GM18517 (cell line): ENCODE results near the gene GGT6.

ENCODE experiments used
- ATAC-seq: cut with Tn5 transposase; IDR thresholded peaks from one replicate; pipeline ENCODE4 v1.9.1; 2021; ENCODE audit warnings: mild to moderate bottlenecking, moderate library complexity; ENCODE audit not compliant: unreplicated experiment

The GGT6 gene

DNA sequence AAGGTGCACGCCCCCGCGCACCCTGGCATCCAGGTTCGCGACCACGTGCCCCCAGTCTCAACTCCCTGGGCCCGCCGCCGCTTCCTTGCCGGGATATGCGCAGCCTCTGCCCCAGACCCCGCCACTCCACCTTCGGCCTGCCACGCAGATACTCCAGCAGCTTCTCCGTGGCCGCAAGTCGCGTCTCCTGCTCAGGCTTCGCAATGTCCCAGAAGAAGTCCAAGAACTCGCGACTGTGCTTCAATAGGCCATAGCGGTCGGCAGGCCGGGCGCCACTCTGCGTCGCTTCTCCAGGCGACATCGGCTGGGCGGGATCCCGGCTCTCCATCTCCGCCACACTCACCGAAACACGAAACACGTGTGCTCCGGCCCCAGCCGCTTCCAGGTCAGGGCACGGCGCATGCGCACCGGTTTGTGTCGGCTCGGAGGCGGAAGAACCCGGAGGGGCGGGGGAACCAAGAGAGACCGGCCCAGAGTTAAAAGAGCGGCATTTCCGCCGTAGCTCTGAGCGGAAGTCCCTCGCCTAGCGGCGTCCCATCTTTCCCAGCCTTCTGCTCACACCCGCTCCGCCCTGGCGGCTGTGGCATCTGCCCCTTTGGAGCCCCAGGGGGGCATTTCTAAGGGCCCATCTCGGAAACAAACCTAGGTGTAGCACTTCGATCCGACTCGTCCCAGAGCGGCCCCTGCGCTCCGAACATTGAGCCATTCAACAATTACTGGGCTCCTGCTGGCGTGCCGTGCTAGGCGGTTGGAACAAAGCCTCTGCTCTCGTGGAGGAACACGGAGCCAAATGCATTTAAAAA is 5.2 kb downstream of the GGT6 start, which contains the start of gene MYBBP1A:
Gene MYBBP1A, minus strand, starts transcription at position 388 of the 803 bp plus-strand sequence. Its CDS starts 60 bp downstream, at position 328.
- ATAC-seq, result peak; percentile 74

DNA sequence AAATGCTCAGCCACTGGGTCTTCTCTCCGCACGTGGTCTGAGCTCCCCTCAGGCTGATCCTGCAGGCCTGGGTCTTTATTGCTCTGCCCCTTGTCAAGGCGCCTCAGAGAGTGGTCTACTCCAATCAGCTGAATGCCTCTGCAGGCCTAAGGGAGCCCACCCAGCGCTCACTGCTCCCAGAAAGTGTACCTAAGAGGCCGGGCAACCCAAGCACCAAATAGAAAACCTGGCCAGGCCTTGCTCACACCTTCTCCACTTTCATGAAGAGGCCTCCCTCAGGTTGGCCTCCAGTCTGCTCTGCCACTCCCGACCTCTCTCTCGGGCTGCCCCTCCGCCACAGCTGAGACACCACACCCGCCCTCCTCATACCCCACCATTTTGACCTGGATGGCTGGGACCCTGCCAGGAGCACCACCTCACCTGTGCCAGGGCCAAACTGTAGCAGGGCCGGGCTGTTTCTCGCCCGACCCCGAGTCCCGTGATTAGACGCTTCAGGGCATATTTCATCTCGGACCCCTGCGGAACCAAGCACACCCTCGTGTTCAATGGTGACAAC is 5.9 kb downstream of the GGT6 start:
- no peak for ATAC-seq

DNA sequence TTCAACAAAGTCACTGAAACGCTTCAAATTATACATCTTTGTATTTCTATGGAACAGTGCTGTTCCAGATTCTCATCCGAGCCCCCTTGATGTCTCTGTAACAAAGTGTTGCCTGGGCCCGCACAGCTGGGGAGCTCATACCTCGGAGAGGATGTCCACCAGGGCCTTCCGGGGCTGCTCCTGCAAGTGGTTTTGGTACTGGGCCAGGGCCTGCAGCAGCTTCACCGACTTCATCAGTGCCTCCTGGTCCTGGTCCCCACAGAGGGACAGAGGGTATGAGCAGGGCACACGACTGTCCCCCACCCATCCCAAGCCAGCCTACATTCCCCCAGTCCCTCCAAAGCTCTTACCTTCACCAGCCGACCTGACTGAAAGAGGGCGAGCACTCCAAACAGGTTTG is 6.7 kb downstream of the GGT6 start:
- no peak for ATAC-seq

DNA sequence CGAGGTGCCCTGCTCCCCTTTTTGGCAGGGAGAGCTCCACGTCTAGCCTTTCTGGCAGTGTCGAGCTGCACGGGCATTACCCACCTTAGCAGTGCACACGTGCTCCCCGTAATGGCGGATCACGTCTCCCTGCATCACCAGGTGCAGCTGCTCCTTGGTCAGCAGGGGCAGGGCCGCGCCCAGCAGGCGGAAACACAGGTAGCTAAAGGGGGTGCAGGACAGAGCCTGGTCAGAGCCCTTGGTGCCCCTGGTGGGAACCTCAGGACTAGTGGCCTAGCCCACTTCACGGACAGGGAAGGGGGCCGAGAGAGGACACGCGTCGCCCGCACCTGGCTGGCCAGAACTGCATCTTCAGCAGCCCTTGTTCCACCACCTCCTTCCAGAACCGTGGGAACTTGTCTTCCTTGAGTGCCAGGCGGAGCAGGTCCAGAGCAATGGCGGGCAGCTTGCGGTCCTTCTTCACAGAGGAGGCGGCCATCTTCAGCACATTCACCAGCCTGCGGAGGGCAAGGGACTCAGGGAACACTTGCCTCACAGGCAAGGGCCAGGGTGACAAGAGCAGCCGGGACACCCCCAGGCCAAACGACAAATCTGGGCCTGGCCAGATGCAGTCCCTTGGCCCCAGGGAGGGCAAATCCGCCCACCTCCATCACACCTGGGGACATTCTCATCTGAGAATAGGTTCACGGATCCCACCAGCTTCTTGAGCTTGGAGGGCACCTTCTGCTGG is 8.4 kb downstream of the GGT6 start:
- no peak for ATAC-seq

DNA sequence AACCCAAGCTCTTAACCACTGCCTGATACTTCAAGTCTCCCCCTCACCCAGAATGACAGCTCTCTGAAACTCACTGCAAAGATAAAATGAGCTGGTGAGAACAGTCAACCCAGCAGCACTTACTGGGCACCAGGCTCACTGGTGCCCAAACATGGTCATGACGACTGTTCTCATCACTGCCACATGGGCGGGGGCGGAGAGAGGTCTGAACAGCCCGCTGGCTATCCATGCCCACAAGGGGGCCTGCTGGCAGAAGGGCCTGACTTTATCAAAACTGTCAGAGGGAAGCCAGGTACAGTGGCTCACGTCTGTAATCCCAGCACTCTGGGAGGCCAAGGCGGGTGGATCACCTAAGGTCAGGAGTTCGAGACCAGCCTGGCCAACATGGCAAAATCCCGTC is 9.2 kb downstream of the GGT6 start:
- ATAC-seq, result no peak

DNA sequence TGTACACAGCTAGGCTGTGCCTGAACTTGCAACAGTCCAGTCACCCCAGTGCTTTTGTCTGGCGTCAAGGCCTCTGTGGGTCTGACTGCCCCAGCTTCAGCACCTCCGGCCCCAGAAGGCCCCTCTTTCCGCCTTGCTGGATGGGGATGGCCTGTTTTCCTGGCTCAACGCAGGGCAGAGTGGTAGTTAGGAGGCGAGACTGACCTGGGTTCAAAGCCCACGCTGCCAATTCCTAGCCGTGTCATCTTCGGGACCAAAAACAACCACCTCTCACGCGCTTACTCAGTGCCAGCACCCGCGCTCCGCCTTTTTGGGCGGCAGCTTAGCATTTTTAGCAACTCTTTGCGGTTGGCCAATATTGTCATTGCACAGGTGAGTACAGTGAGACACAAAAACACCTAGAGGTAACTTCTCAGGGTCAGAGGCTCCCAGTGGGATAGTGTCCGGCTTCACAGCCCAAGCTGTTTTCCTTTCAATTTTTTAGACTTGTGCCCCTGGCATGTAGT is 9.8 kb downstream of the GGT6 start:
- ATAC-seq, result no peak

DNA sequence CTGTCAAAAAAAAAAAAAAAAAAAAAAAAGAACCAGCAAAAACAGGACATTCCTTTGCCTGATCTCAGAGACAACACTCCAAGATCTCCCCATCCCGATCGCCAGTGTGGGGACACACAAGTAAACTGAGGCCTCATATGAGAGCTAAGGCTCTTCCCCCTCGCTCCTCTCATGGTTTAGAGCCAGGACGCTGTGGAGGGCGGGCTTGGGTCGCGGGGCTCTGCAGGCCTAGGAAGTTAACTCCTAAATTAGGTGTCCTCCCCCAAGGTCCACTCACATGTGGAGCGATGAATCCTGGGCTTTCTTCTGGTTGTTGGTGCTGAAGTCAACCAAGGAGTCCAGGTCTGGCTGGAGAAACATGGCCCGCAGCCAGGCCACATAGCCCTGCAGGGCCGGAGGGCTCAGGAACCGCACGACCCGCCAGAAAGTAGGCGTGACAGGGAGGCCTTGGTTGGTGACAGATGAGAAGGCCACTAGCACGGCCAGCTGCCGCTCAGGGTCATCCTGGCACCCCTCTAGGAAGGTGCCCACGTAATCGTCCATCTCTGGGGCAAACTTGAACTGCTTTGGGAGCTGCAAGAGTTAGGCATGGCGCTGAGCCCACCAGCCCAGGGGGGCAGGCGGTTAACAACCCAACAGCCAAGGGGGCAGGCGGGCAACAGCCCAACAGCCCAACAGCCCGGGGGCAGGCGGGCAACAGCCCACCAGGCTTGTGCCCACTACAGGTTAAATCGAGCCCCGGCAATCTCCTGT is 10.4 kb downstream of the GGT6 start:
- no peak for ATAC-seq

DNA sequence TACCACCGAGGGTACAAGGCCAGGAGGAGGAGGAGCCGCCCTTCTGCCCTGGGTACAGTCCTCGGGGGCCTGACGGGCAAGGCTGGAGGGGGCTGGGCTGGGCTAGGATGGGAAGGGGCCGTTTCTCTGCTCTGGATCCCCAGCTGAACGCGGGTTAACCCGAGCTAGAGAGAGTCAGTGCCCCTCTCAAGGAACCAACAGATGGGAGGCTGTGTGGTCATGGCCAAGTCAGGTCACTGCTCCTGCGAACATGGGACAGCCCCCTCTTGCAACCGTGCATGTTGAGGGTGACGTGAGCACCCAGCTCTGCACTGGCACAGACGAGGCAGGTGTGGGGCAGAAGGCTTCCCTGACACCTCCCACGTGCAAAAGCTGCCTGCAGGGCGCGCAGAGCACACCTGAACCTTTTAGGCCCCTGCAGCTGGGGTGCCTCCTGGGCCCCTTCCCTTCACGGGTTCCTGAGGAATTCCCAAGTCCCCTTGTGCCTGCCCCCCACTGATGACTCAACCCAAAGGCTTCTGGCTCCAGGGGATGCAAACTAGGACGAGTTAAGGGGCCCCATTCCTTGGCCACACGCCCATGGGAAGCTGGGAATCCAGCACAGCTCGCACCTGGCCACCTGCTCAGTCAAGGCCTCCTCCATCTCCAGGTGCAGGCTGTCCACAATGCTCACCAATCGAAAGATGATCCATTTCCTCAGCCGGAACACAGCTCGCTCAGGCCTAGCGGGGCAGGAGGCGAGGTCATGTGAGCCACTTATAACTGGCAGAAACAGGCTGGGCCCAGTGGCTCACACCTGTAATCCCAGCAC is 11.5 kb downstream of the GGT6 start:
- ATAC-seq, result no peak

DNA sequence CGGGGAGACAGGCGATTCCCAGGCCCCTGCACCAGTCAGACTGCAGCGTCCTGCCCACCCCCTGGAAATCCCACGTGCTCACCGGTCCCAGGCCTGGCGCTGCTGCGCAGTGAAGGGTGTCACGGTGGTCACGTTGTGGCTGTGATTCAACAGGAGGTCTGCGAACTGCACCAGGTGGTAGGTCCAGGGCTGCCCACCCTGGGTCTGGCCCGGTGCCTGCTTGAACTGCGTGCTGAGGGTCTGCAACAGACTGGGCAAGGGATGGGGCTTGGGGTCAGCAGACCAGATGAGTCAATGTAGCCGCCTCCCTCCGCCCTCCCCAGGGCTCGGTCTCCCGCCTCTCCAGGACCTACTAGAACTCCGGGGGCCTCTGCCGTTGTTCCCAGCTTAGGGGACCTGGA is 12.3 kb downstream of the GGT6 start:
- no peak for ATAC-seq

DNA sequence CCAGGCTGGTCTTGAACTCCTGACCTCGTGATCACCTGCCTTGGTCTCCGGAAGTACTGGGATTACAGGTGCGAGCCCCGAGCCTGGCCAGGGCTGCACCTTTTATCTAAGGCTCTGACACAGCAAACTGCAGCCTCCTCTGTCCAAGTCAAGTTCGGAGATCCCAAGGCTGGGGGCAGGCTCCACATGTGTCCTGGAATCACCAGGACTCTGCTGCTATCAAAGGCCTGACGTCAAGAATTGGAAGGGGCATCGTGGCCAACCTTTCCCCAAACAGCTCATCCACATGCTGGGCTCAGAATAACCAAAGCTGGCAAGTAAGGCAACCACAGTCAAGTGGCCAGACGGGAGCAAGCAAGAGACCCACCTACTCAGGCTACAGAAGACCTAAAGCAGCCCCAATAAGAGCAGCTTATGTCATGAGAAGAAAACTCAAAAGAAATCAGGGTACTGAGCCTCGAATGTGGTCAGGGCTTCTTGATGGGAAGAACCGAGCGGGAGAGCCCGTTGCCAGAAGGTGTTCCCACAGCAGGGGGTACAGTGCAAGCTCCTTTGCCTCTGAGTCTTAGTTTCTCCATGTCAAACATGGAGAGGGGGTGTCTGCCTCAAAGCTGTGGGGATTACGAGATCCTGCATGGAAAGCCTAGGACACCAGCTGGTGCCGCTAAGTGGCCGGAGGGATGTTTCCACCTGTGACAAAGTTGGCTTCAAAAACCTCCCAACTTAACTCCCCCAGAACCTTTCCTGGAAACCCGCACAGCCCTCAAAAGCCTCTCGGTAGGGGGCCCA is 13.1 kb downstream of the GGT6 start:
- no peak for ATAC-seq

DNA sequence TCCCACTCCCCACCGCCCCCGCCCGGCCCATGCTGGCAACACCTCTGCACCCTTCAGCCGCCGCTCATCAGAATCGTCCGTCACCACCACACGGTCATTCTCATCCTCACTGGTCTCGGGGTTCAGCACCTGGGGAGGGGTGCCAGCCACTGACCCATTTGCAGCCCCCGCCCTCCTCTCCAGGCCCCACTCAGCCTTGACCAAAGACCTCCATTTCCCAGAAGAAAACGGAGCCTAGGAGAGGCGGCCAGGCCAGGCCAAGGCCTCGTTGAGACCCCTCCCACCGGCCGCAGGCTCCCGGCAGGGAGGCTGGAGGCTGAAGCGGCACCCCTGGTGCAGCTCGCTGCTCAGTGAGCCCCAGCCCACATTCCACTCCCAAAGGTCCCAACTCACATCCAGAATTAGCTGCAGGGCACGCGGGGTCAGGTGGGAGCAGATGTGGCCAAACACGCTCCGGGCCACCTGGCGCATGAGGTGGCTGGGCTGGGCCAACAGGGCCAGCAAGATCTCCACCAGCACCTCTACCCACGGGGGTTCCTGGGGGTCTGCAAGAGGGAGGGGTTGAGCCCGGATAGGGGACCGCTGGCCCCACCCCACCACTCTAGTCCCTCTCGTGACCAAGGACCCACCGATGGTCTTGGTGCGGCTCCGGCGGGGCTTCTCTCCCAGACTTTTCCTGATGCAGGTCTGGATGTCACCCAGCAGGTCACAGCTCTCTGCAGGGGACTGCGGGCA is 15.0 kb downstream of the GGT6 start:
- ATAC-seq, result no peak

DNA sequence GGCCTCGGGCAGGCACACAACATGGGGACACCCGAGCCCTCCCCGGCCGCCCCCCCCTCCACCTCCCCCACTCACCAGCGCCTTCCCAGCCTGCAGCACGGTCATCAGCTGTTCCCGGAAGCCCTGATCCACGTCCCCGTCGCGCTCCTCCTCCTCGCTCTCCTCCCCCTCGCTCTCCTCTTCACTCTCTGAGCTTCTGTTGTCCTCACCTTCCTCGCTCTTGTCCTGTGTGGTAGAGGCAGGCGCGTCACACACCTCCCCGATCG is 15.5 kb downstream of the GGT6 start:
- no peak for ATAC-seq

DNA sequence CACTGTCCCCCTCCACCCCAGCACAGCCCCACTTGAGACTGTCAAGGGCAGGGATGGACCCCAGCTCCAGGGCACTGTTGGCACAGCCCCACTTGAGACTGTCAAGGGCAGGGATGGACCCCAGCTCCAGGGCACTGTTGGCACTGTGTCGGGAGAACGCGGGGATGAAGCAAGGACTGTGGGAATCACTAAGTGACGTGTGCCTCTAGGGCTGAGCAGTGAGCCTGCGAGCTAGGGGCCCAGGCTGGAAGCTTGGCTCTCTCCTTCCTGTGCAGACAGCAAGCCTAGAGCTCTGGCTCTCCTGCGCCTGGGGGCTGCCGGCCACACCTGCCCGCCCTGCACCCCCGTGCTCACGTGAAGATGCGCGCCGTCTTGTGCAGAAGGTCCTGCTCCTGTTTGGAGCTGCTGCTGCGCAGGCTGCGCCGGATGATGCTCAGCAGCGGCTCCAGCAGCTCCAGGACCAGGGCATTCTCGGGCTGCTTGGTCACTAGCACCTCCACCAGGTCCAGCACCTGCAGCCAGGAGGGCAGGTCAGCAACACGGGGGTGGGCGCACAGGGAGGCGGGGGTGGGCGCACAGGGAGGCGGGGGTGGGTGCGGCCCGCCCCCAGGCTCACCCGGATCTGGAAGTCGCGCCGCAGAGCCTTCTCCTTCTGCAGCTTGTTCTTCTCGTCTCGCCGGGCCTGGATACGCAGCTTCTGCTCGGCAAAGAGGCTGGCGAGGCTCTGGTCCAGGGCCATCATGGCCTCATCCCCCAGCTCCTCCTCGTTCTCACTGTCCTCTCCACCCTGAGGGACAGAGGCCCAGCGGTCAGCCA is 16.0 kb downstream of the GGT6 start:
- no peak for ATAC-seq

DNA sequence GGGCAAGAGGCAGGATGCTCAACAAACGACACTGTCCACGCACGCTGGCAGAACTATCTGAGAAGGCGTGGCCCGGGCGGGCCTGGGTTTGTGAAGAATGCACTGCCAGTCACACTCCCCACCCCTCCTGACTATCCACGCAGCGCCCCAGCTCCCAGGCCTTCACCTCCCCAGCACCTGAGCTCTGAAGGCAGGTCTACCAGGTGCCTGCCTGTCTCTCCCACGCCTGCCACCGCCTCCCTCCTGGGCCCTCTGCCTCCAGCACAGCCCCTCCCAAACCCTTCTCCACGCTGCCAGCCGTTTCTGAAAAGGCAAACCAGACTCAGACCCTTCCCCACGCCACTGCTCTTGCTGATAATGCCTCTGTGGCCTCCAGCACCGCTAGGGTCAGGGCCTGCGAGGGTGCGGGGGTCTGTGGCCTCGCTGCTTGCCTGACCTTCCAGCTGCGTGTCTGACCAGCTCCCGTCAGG is 16.8 kb downstream of the GGT6 start:
- no peak for ATAC-seq

DNA sequence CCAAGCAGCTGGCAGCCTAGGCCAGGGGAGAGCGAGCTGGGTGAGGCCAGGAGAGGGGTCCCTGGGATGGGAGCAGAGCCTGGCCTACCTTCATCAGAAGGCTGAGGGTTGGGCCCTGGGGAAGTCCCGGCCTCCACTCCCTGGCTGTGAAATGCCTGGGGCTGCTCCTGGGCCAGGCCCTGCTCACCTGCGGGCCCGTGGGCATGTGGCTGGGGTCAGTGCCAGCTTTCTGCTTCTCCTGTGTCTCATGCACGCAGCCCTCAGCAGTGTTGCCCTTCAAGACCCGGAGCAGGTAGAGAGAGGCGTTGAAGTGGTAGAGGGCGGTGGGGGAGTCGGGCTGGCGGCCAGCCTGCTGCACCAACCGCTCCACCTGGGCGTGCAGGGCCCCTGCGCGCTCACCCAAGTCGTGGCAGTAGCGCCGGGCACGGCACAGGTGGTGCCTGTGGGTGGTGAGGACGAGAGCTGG is 17.6 kb downstream of the GGT6 start:
- ATAC-seq, result no peak

DNA sequence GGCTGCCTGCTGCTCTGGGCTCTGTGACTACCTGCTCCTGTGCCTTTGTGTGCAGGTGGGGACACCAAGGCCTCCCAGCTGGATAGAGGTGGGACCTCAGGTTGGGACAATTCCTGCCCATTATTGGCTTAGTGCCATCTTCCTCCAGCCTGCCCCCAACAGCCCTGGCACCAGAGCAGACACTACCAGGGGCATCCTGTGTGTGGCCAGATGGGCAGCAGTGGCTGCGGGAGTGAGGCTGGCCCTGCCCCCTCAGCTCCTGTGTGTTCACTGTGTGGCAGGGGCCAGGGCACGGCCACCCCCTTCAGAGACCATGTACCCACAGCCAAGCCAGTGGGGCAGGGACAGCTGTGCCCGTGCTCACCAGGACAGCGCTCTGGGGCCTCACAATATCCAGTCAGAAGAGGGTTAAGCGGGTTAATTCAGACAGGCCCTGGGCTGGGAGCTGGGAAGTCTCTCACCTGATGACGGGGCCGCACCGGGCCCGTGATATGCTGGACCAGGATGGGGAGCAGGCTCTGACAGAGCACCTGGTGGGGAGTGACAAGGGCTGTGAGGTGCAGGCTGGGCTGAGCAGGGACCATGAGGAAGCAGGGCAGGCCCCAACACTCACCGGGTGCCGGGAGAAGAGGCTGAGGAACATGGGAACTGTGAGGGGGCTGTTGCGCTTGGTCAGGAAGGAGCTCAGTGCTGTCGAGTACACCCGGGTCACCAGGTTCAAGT is 18.2 kb downstream of the GGT6 start:
- no peak for ATAC-seq

DNA sequence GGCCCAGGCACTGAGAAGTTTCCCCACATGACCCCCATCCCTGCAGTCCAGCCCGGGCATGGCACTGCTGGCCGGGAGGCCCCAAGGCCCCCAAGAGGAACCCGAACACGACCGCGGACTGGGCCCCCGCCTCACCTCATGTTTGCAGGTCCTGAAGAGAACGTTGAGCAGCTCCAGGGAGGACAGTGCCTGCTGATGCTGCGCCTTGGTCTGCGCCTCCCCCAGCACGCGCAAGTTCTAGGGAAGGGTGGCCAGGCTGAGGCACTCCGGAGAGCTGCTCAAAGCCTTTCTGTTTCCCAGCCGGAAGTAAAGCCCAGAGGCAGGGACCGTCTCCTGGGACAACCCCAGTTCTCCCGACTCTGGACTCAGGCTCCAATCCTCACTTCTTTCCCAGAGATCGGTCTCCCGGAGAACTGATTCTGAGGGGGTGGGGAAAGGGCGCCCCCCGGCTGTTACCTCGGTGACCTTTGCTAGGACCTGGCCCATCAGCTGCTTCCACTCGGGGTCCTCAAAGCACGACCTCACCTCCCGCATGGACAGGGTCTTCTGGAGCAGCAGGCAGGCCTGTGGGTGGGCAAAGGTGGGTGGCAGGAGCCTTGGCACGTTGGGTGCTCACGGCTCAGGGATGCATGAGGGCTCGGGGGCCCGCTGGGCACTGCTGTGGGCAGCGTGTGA is 18.9 kb downstream of the GGT6 start:
- ATAC-seq, result no peak
